Immature natural killer cell (primary cell): ENCODE results near the gene MTX1. TPM values are rescaled to one million over a fixed set of nuclear protein-coding genes. Genes with fewer than 3 reads are reported as not detected.
A peak's percentile ranks its signal among the peaks of the same experiment; 100 is the strongest.
"Not testable (repeated sequence)": the region's sequence is repeated elsewhere in the genome, so short reads cannot be mapped to it uniquely, and the experiment has no call there.

Experiments used
- DNase-seq, 3 donors: peaks; one replicate each; pipeline ENCODE4 v3.0.0; 2022; ENCODE audit warnings: mixed read lengths in 1 of 3
- H3K27ac Mint-ChIP-seq, 6 donors: one replicate each; pipeline ENCODE4 v1.8.0; 2020; ENCODE audit warnings: mixed read lengths in 6 of 6, mild to moderate bottlenecking in 5 of 6, inconsistent platforms in 4 of 6, moderate library complexity in 3 of 6
- H3K27me3 Mint-ChIP-seq, 3 donors: one replicate each; pipeline ENCODE4 v1.8.0; 2020 to 2021; ENCODE audit warnings: low read depth in 3 of 3, mild to moderate bottlenecking in 3 of 3, mixed read lengths in 3 of 3, moderate library complexity in 3 of 3, inconsistent platforms in 1 of 3
- H3K36me3 Mint-ChIP-seq, 3 donors: one replicate each; pipeline ENCODE4 v1.8.0; 2020; ENCODE audit warnings: mixed read lengths in 3 of 3, inconsistent platforms in 2 of 3, mild to moderate bottlenecking in 2 of 3
- H3K4me1 Mint-ChIP-seq, 2 donors: one replicate each; pipeline ENCODE4 v1.8.0; 2020; ENCODE audit warnings: inconsistent platforms in 2 of 2, mild to moderate bottlenecking in 2 of 2, mixed read lengths in 2 of 2, moderate library complexity in 1 of 2
- H3K4me3 Mint-ChIP-seq, 5 donors: one replicate each; pipeline ENCODE4 v1.8.0; 2020; ENCODE audit warnings: mild to moderate bottlenecking in 5 of 5, mixed read lengths in 5 of 5, inconsistent platforms in 3 of 5, moderate library complexity in 3 of 5
- H3K9me3 Mint-ChIP-seq, 6 donors: one replicate each; pipeline ENCODE4 v1.8.0; 2020; ENCODE audit warnings: mild to moderate bottlenecking in 6 of 6, mixed read lengths in 6 of 6, inconsistent platforms in 4 of 6, moderate library complexity in 3 of 6
- polyA plus RNA-seq, 3 donors: library from polyadenylated mRNA; unstranded; fragments of 300-500 nt; fragmentation: Illumina TruSeq; gene quantifications; one replicate each; pipeline ENCODE4 v1.2.3, GENCODE V29; 2021

Gene MTX1
- polyA plus RNA-seq, result 10 to 100 TPM; 51.1 to 62.6 (median 55.1) TPM

- Mint-ChIP-seq H3K4me1 (peaks cover 19 to 32% of the 10 kb centered on the region in 2 donors), H3K27ac (peak within 1 kb of the TSS; percentile 92 to 98 (median 95)), H3K36me3 (no peaks in the 10 kb centered on the region), H3K4me3 (peak within 1 kb of the TSS; percentile 86 to 89 (median 87)), H3K9me3 (no peaks in the 10 kb centered on the region), H3K27me3 (peaks cover 7 to 12% (median 8%) of the 10 kb centered on the region in 3 donors)
- DNase-seq, result peak; percentile 90 to 91 (median 91)
Observed at GRCh38 chr1:155208541-155209311, at the start of gene MTX1. Gene MTX1, plus strand, starts transcription at chr1:155208695. Its CDS starts 110 bp downstream, at chr1:155208805.

GRCh38 chr1:155158991-155159390 is 49.5 kb upstream of the MTX1 start:
- Mint-ChIP-seq H3K4me3 (no peak overlapping the region), H3K27ac (no peak overlapping the region), H3K9me3 (no peaks in the 10 kb centered on the region), H3K27me3 (peaks cover 0 to 2% (median 0%) of the 10 kb centered on the region in 3 donors), H3K36me3 (no peaks in the 10 kb centered on the region), H3K4me1 (no peaks in the 10 kb centered on the region)
- no peak for DNase-seq

- Mint-ChIP-seq H3K9me3 (no peaks in the 10 kb centered on the region), H3K4me1 (no peaks in the 10 kb centered on the region), H3K36me3 (no peaks in the 10 kb centered on the region), H3K27me3 (peaks cover 0 to 2% (median 0%) of the 10 kb centered on the region in 3 donors), H3K4me3 (no peak overlapping the region), H3K27ac (no peak overlapping the region)
- no peak for DNase-seq
Observed at GRCh38 chr1:155160128-155160527, 48.4 kb upstream of the MTX1 start.

- not testable (repeated sequence) for H3K36me3 Mint-ChIP-seq
Observed at GRCh38 chr1:155162631-155163030, 45.9 kb upstream of the MTX1 start.

GRCh38 chr1:155163785-155164184 is 44.7 kb upstream of the MTX1 start:
- H3K27ac Mint-ChIP-seq, H3K36me3 Mint-ChIP-seq, H3K9me3 Mint-ChIP-seq, H3K4me3 Mint-ChIP-seq, H3K27me3 Mint-ChIP-seq, DNase-seq: not testable (repeated sequence)
- H3K4me1 Mint-ChIP-seq, result peaks cover 11 to 12% of the 10 kb centered on the region in 2 donors

More at GRCh38 chr1:155162631-155163030, 45.9 kb upstream of the MTX1 start:
- H3K4me1 Mint-ChIP-seq, H3K4me3 Mint-ChIP-seq, H3K9me3 Mint-ChIP-seq, H3K27me3 Mint-ChIP-seq, DNase-seq, H3K27ac Mint-ChIP-seq: not testable (repeated sequence)

GRCh38 chr1:155164625-155165024 is 43.9 kb upstream of the MTX1 start:
- H3K27me3 Mint-ChIP-seq, DNase-seq, H3K27ac Mint-ChIP-seq, H3K9me3 Mint-ChIP-seq, H3K4me3 Mint-ChIP-seq, H3K36me3 Mint-ChIP-seq: not testable (repeated sequence)
- peaks cover 11 to 19% of the 10 kb centered on the region in 2 donors for H3K4me1 Mint-ChIP-seq

- H3K4me1 Mint-ChIP-seq, result peaks cover 14 to 20% of the 10 kb centered on the region in 2 donors
Observed at GRCh38 chr1:155166051-155166470, 42.4 kb upstream of the MTX1 start.

GRCh38 chr1:155166471-155167165 is 41.9 kb upstream of the MTX1 start:
- no peak for DNase-seq
- Mint-ChIP-seq H3K27me3 (peaks cover 3 to 9% (median 5%) of the 10 kb centered on the region in 3 donors), H3K9me3 (no peaks in the 10 kb centered on the region), H3K27ac (no peak overlapping the region), H3K4me1 (peaks cover 15 to 25% of the 10 kb centered on the region in 2 donors), H3K4me3 (peak overlapping the region in 2 of 5 donors; percentile 58 to 59), H3K36me3 (peaks cover 8 to 9% (median 9%) of the 10 kb centered on the region in 3 donors)

More at GRCh38 chr1:155166051-155166470, 42.4 kb upstream of the MTX1 start:
- H3K27me3 Mint-ChIP-seq, result peaks cover 3 to 9% (median 5%) of the 10 kb centered on the region in 3 donors
- H3K27ac Mint-ChIP-seq, result no peak overlapping the region
- H3K36me3 Mint-ChIP-seq, result peaks cover 8 to 9% (median 9%) of the 10 kb centered on the region in 3 donors
- no peaks in the 10 kb centered on the region for H3K9me3 Mint-ChIP-seq
- no peak overlapping the region for H3K4me3 Mint-ChIP-seq
- no peak for DNase-seq

GRCh38 chr1:155167166-155168104 is 41.1 kb upstream of the MTX1 start:
- Mint-ChIP-seq H3K27ac (peak overlapping the region in 2 of 6 donors; percentile 14 to 26), H3K9me3 (no peaks in the 10 kb centered on the region), H3K27me3 (peaks cover 3 to 11% (median 6%) of the 10 kb centered on the region in 3 donors), H3K4me1 (peaks cover 22 to 33% of the 10 kb centered on the region in 2 donors), H3K36me3 (peaks cover 8 to 9% (median 9%) of the 10 kb centered on the region in 3 donors), H3K4me3 (peak overlapping the region; percentile 35 to 72 (median 57))
- peak; percentile 74 to 81 (median 78) for DNase-seq

- Mint-ChIP-seq H3K27ac (peak overlapping the region in 1 of 6 donors; percentile 14), H3K27me3 (peaks cover 5 to 16% (median 12%) of the 10 kb centered on the region in 3 donors), H3K4me3 (peak overlapping the region in 1 of 5 donors; percentile 58), H3K4me1 (peaks cover 27 to 39% of the 10 kb centered on the region in 2 donors)
- not testable (repeated sequence) for H3K36me3 Mint-ChIP-seq, DNase-seq, H3K9me3 Mint-ChIP-seq
Observed at GRCh38 chr1:155168105-155168445, 40.4 kb upstream of the MTX1 start.

GRCh38 chr1:155168456-155169210 is 39.9 kb upstream of the MTX1 start:
- no peak overlapping the region for H3K4me3 Mint-ChIP-seq
- H3K36me3 Mint-ChIP-seq, result peaks cover 8 to 9% (median 9%) of the 10 kb centered on the region in 3 donors
- DNase-seq, result no peak
- no peaks in the 10 kb centered on the region for H3K9me3 Mint-ChIP-seq
- peaks cover 8 to 20% (median 16%) of the 10 kb centered on the region in 3 donors for H3K27me3 Mint-ChIP-seq
- peak overlapping the region in 1 of 6 donors; percentile 18 for H3K27ac Mint-ChIP-seq
- H3K4me1 Mint-ChIP-seq, result peaks cover 33 to 44% of the 10 kb centered on the region in 2 donors

GRCh38 chr1:155169541-155169940 is 39.0 kb upstream of the MTX1 start:
- Mint-ChIP-seq H3K9me3 (no peaks in the 10 kb centered on the region), H3K4me3 (peak overlapping the region in 1 of 5 donors; percentile 3), H3K27ac (peak overlapping the region in 1 of 6 donors; percentile 11), H3K4me1 (peaks cover 39 to 50% of the 10 kb centered on the region in 2 donors), H3K27me3 (peaks cover 8 to 24% (median 18%) of the 10 kb centered on the region in 3 donors), H3K36me3 (peaks cover 8 to 9% (median 9%) of the 10 kb centered on the region in 3 donors)
- no peak for DNase-seq
